Activated CD4-positive, alpha-beta T cell treated with anti-CD3 and anti-CD28 coated beads, Interleukin-2, amount 10 ng/mL, durations not matched to agents 7 days and 5 days (primary cell): ENCODE data around the gene SLC2A10. TPM values are rescaled to one million over a fixed set of nuclear protein-coding genes. Genes with fewer than 3 reads are reported as not detected.

Experiments used
- CTCF ChIA-PET: fragments of 350-600 bp; sonication (Branson Sonifier 250); formaldehyde crosslinking; loops from one replicate; lab custom pipeline; 2021; ENCODE audit warnings: antibody characterized with exemption; lab: Charles Lee
- POLR2A ChIA-PET: fragments of 350-600 bp; sonication (Branson Sonifier 250); formaldehyde crosslinking; loops from one replicate; lab custom pipeline; 2021; ENCODE audit warnings: antibody characterized with exemption; lab: Charles Lee
- DNase-seq: peaks from one replicate; pipeline ENCODE4 v3.0.0-alpha.2; 2020
- H3K27ac Mint-ChIP-seq: one replicate; pipeline ENCODE4 v1.8.0; 2021; ENCODE audit warnings: mild to moderate bottlenecking, moderate library complexity, mixed read lengths
- H3K27me3 Mint-ChIP-seq: one replicate; pipeline ENCODE4 v1.8.0; 2021; ENCODE audit warnings: mixed read lengths
- H3K36me3 Mint-ChIP-seq: one replicate; pipeline ENCODE4 v1.8.0; 2021; ENCODE audit warnings: low read depth, mixed read lengths
- H3K4me1 Mint-ChIP-seq: one replicate; pipeline ENCODE4 v1.8.0; 2021; ENCODE audit warnings: mixed read lengths
- H3K4me3 Mint-ChIP-seq: one replicate; pipeline ENCODE4 v1.8.0; 2021; ENCODE audit warnings: mild to moderate bottlenecking, moderate library complexity, mixed read lengths
- H3K9me3 Mint-ChIP-seq: one replicate; pipeline ENCODE4 v1.8.0; 2021; ENCODE audit warnings: mixed read lengths
- total RNA-seq, 2 experiments: library from RNA; stranded (reverse); gene quantifications; one replicate each; pipeline ENCODE4 v1.2.3, GENCODE V29; 2021

Gene SLC2A10
- total RNA-seq, 2 experiments from 2014 or later, result not detected

- ChIA-PET POLR2A (no interaction called here), CTCF (no interaction called here)
- H3K27ac Mint-ChIP-seq, result no peak overlapping the region
- H3K27me3 Mint-ChIP-seq, result peaks cover 4% of the 10 kb centered on the region
- no peak overlapping the region for H3K4me3 Mint-ChIP-seq
- peak; percentile 67 for DNase-seq
- H3K4me1 Mint-ChIP-seq, result peaks cover 6% of the 10 kb centered on the region
- no peaks in the 10 kb centered on the region for H3K36me3 Mint-ChIP-seq
- H3K9me3 Mint-ChIP-seq, result no peaks in the 10 kb centered on the region
These were observed 48.6 kb downstream of the SLC2A10 start for GRCh38 chr20:46757754-46758678.

- ChIA-PET POLR2A (no interaction called here), CTCF (interaction anchor here (0.6 kb wide), 1 partner anchor 615 kb away, joined by 3 read pairs; no protein-coding TSS in a partner anchor)
- Mint-ChIP-seq H3K4me3 (no peak overlapping the region), H3K9me3 (no peaks in the 10 kb centered on the region), H3K27me3 (peaks cover 4% of the 10 kb centered on the region), H3K27ac (no peak overlapping the region), H3K36me3 (no peaks in the 10 kb centered on the region), H3K4me1 (peaks cover 6% of the 10 kb centered on the region)
- no peak for DNase-seq
These were observed 49.6 kb downstream of the SLC2A10 start for GRCh38 chr20:46758929-46759669.

- H3K4me1 Mint-ChIP-seq, result peaks cover 6% of the 10 kb centered on the region
- no peak overlapping the region for H3K4me3 Mint-ChIP-seq
- no peaks in the 10 kb centered on the region for H3K36me3 Mint-ChIP-seq
- CTCF ChIA-PET, result no interaction called here
- no peaks in the 10 kb centered on the region for H3K9me3 Mint-ChIP-seq
- no peak overlapping the region for H3K27ac Mint-ChIP-seq
- POLR2A ChIA-PET, result no interaction called here
- peaks cover 7% of the 10 kb centered on the region for H3K27me3 Mint-ChIP-seq
- DNase-seq, result no peak
These were observed 52.1 kb downstream of the SLC2A10 start for GRCh38 chr20:46761566-46761965.

GRCh38 chr20:46764068-46764467 is 54.6 kb downstream of the SLC2A10 start:
- Mint-ChIP-seq H3K4me1 (peaks cover 2% of the 10 kb centered on the region), H3K4me3 (no peak overlapping the region), H3K9me3 (no peaks in the 10 kb centered on the region), H3K27me3 (peaks cover 3% of the 10 kb centered on the region), H3K27ac (no peak overlapping the region), H3K36me3 (no peaks in the 10 kb centered on the region)
- CTCF ChIA-PET, result interaction anchor here (1.4 kb wide), 1 partner anchor 14 kb away, joined by 3 read pairs; no protein-coding TSS in a partner anchor
- POLR2A ChIA-PET, result no interaction called here
- DNase-seq, result no peak

- Mint-ChIP-seq H3K4me1 (peaks cover 2% of the 10 kb centered on the region), H3K4me3 (no peak overlapping the region), H3K36me3 (no peaks in the 10 kb centered on the region), H3K9me3 (no peaks in the 10 kb centered on the region), H3K27me3 (peaks cover 3% of the 10 kb centered on the region), H3K27ac (no peak overlapping the region)
- ChIA-PET CTCF (no interaction called here), POLR2A (no interaction called here)
- DNase-seq, result no peak
These were observed 56.2 kb downstream of the SLC2A10 start for GRCh38 chr20:46765506-46766120.

GRCh38 chr20:46767127-46767761 is 57.8 kb downstream of the SLC2A10 start:
- DNase-seq, result no peak
- peaks cover 2% of the 10 kb centered on the region for H3K4me1 Mint-ChIP-seq
- H3K9me3 Mint-ChIP-seq, result no peaks in the 10 kb centered on the region
- peaks cover 3% of the 10 kb centered on the region for H3K27me3 Mint-ChIP-seq
- ChIA-PET POLR2A (no interaction called here), CTCF (no interaction called here)
- no peak overlapping the region for H3K4me3 Mint-ChIP-seq
- H3K27ac Mint-ChIP-seq, result no peak overlapping the region
- H3K36me3 Mint-ChIP-seq, result no peaks in the 10 kb centered on the region

- peaks cover 15% of the 10 kb centered on the region for H3K27me3 Mint-ChIP-seq
- H3K4me3 Mint-ChIP-seq, result no peak overlapping the region
- POLR2A ChIA-PET, result no interaction called here
- CTCF ChIA-PET, result no interaction called here
- no peak overlapping the region for H3K27ac Mint-ChIP-seq
- H3K36me3 Mint-ChIP-seq, result no peaks in the 10 kb centered on the region
- H3K4me1 Mint-ChIP-seq, result no peaks in the 10 kb centered on the region
- no peaks in the 10 kb centered on the region for H3K9me3 Mint-ChIP-seq
- DNase-seq, result no peak
These were observed 61.1 kb downstream of the SLC2A10 start for GRCh38 chr20:46770330-46771194.

GRCh38 chr20:46771195-46771588 is 61.7 kb downstream of the SLC2A10 start:
- ChIA-PET CTCF (no interaction called here), POLR2A (no interaction called here)
- Mint-ChIP-seq H3K4me1 (no peaks in the 10 kb centered on the region), H3K27ac (no peak overlapping the region), H3K9me3 (no peaks in the 10 kb centered on the region), H3K27me3 (peaks cover 15% of the 10 kb centered on the region), H3K4me3 (no peak overlapping the region), H3K36me3 (no peaks in the 10 kb centered on the region)
- no peak for DNase-seq

GRCh38 chr20:46772901-46773300 is 63.5 kb downstream of the SLC2A10 start:
- Mint-ChIP-seq H3K4me3 (no peak overlapping the region), H3K27ac (no peak overlapping the region), H3K27me3 (peaks cover 17% of the 10 kb centered on the region), H3K36me3 (no peaks in the 10 kb centered on the region), H3K4me1 (no peaks in the 10 kb centered on the region), H3K9me3 (no peaks in the 10 kb centered on the region)
- ChIA-PET POLR2A (no interaction called here), CTCF (no interaction called here)
- DNase-seq, result no peak

GRCh38 chr20:46773680-46774079 is 64.2 kb downstream of the SLC2A10 start:
- no peaks in the 10 kb centered on the region for H3K36me3 Mint-ChIP-seq
- POLR2A ChIA-PET, result no interaction called here

GRCh38 chr20:46774236-46774635 is 64.8 kb downstream of the SLC2A10 start:
- no peaks in the 10 kb centered on the region for H3K36me3 Mint-ChIP-seq
- no peak overlapping the region for H3K27ac Mint-ChIP-seq
- ChIA-PET POLR2A (no interaction called here), CTCF (no interaction called here)
- H3K27me3 Mint-ChIP-seq, result peaks cover 17% of the 10 kb centered on the region
- H3K4me1 Mint-ChIP-seq, result no peaks in the 10 kb centered on the region
- no peak for DNase-seq
- H3K4me3 Mint-ChIP-seq, result no peak overlapping the region
- no peaks in the 10 kb centered on the region for H3K9me3 Mint-ChIP-seq

More at GRCh38 chr20:46773680-46774079, 64.2 kb downstream of the SLC2A10 start:
- DNase-seq, result no peak
- H3K9me3 Mint-ChIP-seq, result no peaks in the 10 kb centered on the region
- H3K4me1 Mint-ChIP-seq, result no peaks in the 10 kb centered on the region
- peaks cover 17% of the 10 kb centered on the region for H3K27me3 Mint-ChIP-seq
- no peak overlapping the region for H3K4me3 Mint-ChIP-seq
- H3K27ac Mint-ChIP-seq, result no peak overlapping the region
- CTCF ChIA-PET, result no interaction called here
